Motor neuron (in vitro differentiated cells): Measurements from ENCODE around the gene PLPPR5. TPM values are rescaled to one million over a fixed set of nuclear protein-coding genes. Genes with fewer than 3 reads are reported as not detected.
"Not testable (repeated sequence)": the region's sequence is repeated elsewhere in the genome, so short reads cannot be mapped to it uniquely, and the experiment has no call there.

Experiments
- ATAC-seq, 8 experiments: fragments of 200-7000 bp; cut with Tn5 transposase; replicated peaks in 6 of 8; 2 replicates each; pipeline ENCODE4 v1.8.0; 2021; ENCODE audit warnings: mild to moderate bottlenecking in 8 of 8, moderate library complexity in 8 of 8
- H3K27ac ChIP-seq, 2 donors: fragments of 250-450 bp; sonication (Bioruptor Pico); 2 replicates each; pipeline ENCODE4 v1.9.0; 2021; ENCODE audit warnings: antibody characterized with exemption in 2 of 2, mild to moderate bottlenecking in 2 of 2, moderate library complexity in 1 of 2
- H3K4me1 ChIP-seq, 2 donors: fragments of 250-450 bp; sonication (Bioruptor Pico); replicated peaks in 1 of 2; 2 replicates each; pipeline ENCODE4 v1.6.1; 2021; ENCODE audit warnings: antibody characterized with exemption in 2 of 2, mild to moderate bottlenecking in 2 of 2, moderate library complexity in 1 of 2
- H3K4me3 ChIP-seq, 5 donors: fragments of 250-450 bp; sonication (Bioruptor Pico); 2 replicates each; pipeline ENCODE4 v1.9.0; 2021; ENCODE audit warnings: antibody characterized with exemption in 5 of 5, mild to moderate bottlenecking in 5 of 5, moderate library complexity in 4 of 5
- WGBS, 10 experiments: fragments of 450-650 bp; shearing (Covaris generic); methylation state at CpG; one replicate each; pipeline ENCODE4 v1.0.0; 2022; 5-methylcytosine and 5-hydroxymethylcytosine counted together
- in situ Hi-C, 9 experiments: fragments of 400-800 bp; cut with MboI; loops; one replicate each; pipeline ENCODE4 v1.15.0; 2021; ENCODE audit warnings: low sequenced_read_pairs in 9 of 9, low pct_unique_long_range_greater_than_20kb in 2 of 9; ENCODE audit not compliant: unreplicated experiment in 9 of 9
- total RNA-seq, 8 experiments: library from RNA; unstranded; fragments of 300-600 nt; gene quantifications; 2 replicates each; pipeline versions ENCODE4 v1.2.3 to v1.2.4, GENCODE V29; 2022

Gene PLPPR5
- total RNA-seq, 8 experiments from 2014 or later = 4.0 to 12.4 (median 5.5) TPM

DNA sequence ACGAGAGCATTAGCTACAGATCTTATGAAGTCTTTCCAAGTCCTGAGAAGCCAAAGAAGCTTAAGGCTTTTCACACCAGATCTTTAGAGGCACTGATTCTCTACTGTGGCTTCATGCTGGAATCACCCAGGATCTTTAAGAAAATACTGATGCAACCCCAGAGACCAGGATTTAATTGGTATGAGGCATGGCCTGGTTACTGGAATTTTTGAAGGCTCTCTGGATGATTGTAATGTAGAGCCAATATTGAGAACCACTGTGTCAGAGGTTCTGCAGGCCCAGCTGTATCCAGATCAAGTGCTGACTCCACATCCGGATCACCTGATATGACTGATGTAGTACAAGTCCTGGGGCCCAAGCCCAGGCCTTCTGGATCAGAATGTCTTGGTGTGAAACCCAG is 105.7 kb downstream of the PLPPR5 start:
- in situ Hi-C loops = no loop called here
- Histone ChIP-seq H3K4me1 (peaks cover 0 to 18% of the 10 kb centered on the region in 2 donors), H3K27ac (no peak overlapping the region), H3K4me3 (no peak overlapping the region)
- ATAC-seq = peak in 3 of 8 experiments; percentile 34 to 56 (median 54)
- 58 to 100% (median 93%) methylated on average over 1 to 2 of the region's 2 CpGs; no CpG with 5 or more reads in 2 of the 10 experiments for WGBS, 10 experiments

- ATAC-seq = no peak
- H3K4me3 ChIP-seq = no peak overlapping the region
- in situ Hi-C loops = no loop called here
- 25 to 97% (median 70%) methylated on average over 1 to 2 of the region's 2 CpGs; no CpG with 5 or more reads in 1 of the 10 experiments for WGBS, 10 experiments
- H3K4me1 ChIP-seq = peaks cover 0 to 13% of the 10 kb centered on the region in 2 donors
- no peak overlapping the region for H3K27ac ChIP-seq
These were observed 107.2 kb downstream of the PLPPR5 start for GRCh38 chr1:98897479-98897878.

DNA sequence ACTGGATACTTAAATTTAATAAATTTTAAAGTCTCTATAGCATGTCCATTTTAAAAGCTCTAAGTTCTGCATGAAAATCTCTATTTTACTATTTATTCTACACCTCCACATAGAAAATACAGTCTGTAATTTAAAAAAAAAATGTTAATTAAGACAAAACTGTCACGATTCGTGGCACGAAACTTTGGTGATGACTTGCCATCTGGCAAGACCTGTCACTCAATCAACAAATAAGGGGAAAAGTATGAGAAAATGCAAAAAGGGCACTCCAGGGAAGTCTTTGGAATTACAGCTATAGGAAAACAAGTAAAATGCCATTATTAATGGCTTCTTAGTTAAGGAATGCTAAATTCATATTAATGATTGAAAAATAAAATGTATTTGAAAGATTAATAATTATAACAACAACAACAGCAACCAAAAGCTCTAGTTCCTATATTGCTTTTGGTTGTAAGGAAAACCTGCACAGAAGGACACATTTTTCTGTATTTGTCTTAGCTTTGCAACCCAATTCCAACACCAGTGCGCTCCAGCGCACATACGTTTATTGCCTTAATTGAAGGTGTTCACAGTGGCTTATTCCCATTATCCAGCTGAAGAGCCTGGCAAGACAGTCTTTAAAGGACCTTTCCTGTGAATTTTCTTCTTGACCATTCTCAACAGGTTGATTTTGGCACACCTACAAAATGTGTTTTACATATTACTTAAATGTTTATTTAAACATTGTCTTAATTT is 107.8 kb downstream of the PLPPR5 start:
- Histone ChIP-seq H3K27ac (no peak overlapping the region), H3K4me3 (no peak overlapping the region), H3K4me1 (peaks cover 0 to 7% of the 10 kb centered on the region in 2 donors)
- in situ Hi-C loops = no loop called here
- 90 to 100% (median 98%) methylated on average over 3 to 6 of the region's 6 CpGs for WGBS, 10 experiments
- ATAC-seq = no peak

DNA sequence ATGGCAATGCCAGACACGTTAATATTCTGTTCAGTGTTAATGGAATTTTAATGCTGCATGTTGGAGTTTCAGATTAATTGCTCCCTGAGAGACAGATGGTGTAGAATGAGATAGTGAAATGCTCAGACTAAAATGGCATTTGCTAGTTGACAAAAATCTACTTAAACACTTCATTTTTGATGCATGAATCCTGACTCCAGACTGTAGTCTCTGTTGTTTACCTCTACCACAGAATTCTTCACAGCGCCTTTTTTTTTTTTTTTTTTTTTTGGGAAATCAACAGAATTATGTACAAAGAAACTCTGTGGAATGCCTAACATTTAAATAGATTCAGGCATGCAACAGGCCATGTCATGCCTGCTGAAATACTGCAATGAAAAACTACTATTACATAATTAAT is 111.3 kb downstream of the PLPPR5 start:
- in situ Hi-C loops = no loop called here
- WGBS, 10 experiments = 10 to 100% (median 79%) methylated on average over 1 to 2 of the region's 2 CpGs
- peaks cover 1 to 11% of the 10 kb centered on the region in 2 donors for H3K4me1 ChIP-seq
- peak in 2 of 8 experiments; percentile 32 to 40 for ATAC-seq
- H3K27ac ChIP-seq = no peak overlapping the region
- H3K4me3 ChIP-seq = no peak overlapping the region

GRCh38 chr1:98888869-98889268 is 115.8 kb downstream of the PLPPR5 start:
- Histone ChIP-seq H3K27ac (no peak overlapping the region), H3K4me1 (peaks cover 4 to 21% of the 10 kb centered on the region in 2 donors), H3K4me3 (no peak overlapping the region)
- in situ Hi-C loops = no loop called here
- peak in 7 of 8 experiments; percentile 29 to 92 (median 69) for ATAC-seq

- in situ Hi-C loops = no loop called here
- no peak overlapping the region for H3K4me3 ChIP-seq
- H3K4me1 ChIP-seq = peaks cover 4 to 21% of the 10 kb centered on the region in 2 donors
- H3K27ac ChIP-seq = no peak overlapping the region
- 0 to 100% (median 79%) methylated on average over 1 of the region's 1 CpG; no CpG with 5 or more reads in 2 of the 10 experiments for WGBS, 10 experiments
- peak in 3 of 8 experiments; percentile 24 to 84 (median 72) for ATAC-seq
These were observed 117.2 kb downstream of the PLPPR5 start for GRCh38 chr1:98887507-98887906.

- no peak overlapping the region for H3K4me3 ChIP-seq
- no peak overlapping the region for H3K27ac ChIP-seq
- in situ Hi-C loops = no loop called here
- no peak for ATAC-seq
- H3K4me1 ChIP-seq = peaks cover 4 to 21% of the 10 kb centered on the region in 2 donors
These were observed 119.8 kb downstream of the PLPPR5 start for GRCh38 chr1:98884864-98885263.

- in situ Hi-C loops = no loop called here
- 71 to 100% (median 97%) methylated on average over 1 to 4 of the region's 4 CpGs; no CpG with 5 or more reads in 2 of the 10 experiments for WGBS, 10 experiments
- H3K4me1 ChIP-seq = no peaks in the 10 kb centered on the region
- H3K4me3 ChIP-seq = no peak overlapping the region
- no peak for ATAC-seq
- H3K27ac ChIP-seq = no peak overlapping the region
These were observed 122.8 kb downstream of the PLPPR5 start for GRCh38 chr1:98881901-98882300.

DNA sequence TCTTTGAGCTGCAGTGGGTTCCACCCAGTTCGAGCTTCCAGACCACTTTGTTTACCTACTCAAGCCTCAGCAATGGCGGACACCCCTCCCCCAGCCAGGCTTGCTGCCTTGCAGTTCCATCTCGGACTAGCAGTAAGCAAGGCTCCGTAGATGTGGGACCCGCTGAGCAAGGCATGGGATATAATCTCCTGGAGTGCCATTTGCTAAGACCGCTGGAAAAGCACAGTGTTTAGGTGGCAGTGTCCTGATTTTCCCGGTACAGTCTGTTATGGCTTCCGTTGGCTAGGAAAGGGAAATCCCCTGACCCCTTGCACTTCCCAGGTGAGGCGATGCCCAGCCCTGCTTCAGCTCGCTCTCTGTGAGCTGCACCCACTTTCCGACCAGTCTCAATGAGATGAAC is 123.4 kb downstream of the PLPPR5 start:
- WGBS, 10 experiments = 53 to 100% (median 90%) methylated on average over 1 to 11 of the region's 11 CpGs; no CpG with 5 or more reads in 3 of the 10 experiments
- in situ Hi-C loops = not testable (repeated sequence)

DNA sequence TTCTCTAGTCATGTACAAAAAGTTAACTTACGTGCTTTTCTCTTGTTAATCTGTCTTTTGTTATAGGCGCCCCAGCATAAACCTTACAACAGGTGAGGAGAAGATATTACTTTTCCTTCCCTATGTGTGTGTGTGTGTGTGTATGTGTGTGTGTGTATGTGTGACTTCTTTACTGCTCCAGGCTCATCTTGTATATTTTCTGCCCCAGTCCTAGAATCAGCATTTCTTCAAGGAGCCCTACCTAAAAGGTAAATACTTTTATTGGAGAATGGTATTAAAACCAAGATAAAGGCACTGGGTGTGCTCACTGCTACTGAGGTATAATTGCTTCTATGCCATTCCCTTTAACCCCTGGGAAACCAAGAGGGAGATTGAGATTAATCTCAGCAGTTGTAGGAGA is 129.8 kb downstream of the PLPPR5 start:
- 45 to 100% (median 98%) methylated on average over 2 of the region's 2 CpGs; no CpG with 5 or more reads in 2 of the 10 experiments for WGBS, 10 experiments
- Histone ChIP-seq H3K4me1 (no peaks in the 10 kb centered on the region), H3K4me3 (no peak overlapping the region), H3K27ac (no peak overlapping the region)
- in situ Hi-C loops = no loop called here
- ATAC-seq = no peak

More for the DNA sequence above, 123.4 kb downstream of the PLPPR5 start:
- not testable (repeated sequence) for H3K4me1 ChIP-seq, H3K27ac ChIP-seq, H3K4me3 ChIP-seq, ATAC-seq

DNA sequence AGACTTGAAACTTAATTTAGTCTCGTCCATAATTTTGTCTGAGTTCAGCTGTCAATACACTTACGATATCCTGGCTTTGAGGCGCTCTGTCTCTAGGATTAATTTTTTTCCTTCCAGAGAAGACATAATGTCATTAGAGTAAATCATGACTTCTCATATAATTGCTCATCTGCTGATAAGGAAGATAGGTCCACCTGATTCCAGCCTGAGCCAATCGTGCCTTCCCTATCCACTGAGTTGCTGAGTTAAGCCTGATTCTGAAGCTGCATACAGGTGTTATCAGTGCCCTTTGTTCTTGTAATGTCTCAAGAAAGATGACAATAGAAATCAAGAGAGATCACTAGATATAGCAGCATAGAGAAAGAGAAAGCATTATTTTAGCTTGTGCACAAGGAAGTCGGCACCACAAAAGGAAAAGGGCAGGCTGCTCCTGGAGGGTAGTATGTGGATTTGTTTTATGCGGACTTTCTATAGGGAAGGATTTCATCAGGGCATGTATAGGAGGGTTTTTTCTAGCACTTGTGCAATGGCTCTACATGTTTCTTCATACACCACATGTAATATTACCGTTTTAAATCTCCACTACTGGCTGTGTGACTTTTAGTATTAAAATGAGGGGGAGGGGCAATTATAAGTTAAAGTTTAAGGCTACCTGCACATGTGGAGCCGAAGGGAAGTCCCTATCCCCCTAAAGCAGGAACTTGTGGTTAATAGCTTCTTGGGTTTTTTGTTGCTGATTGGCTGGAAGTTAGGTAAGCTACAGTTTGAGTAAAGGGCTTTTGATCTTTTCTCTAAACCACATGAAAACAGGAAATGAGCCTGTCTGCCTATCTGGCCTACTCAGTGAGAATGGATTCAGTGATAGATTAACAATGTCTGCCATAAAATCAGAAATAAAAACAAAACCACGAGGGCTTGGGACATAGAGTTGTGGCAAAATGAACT is 133.4 kb downstream of the PLPPR5 start:
- 50 to 98% (median 83%) methylated on average over 1 to 9 of the region's 9 CpGs for WGBS, 10 experiments
- Histone ChIP-seq H3K4me1 (no peaks in the 10 kb centered on the region), H3K27ac (no peak overlapping the region), H3K4me3 (no peak overlapping the region)
- in situ Hi-C loops = no loop called here
- no peak for ATAC-seq

- H3K4me1 ChIP-seq = no peaks in the 10 kb centered on the region
- H3K4me3 ChIP-seq = no peak overlapping the region
- 13 to 83% (median 63%) methylated on average over 1 of the region's 1 CpG; no CpG with 5 or more reads in 2 of the 10 experiments for WGBS, 10 experiments
- in situ Hi-C loops = no loop called here
- no peak overlapping the region for H3K27ac ChIP-seq
- ATAC-seq = no peak
These were observed 138.9 kb downstream of the PLPPR5 start for GRCh38 chr1:98865796-98866195.

- ATAC-seq = peak in 2 of 8 experiments; percentile 69 to 83
- WGBS, 10 experiments = 14 to 100% (median 86%) methylated on average over 1 of the region's 1 CpG; no CpG with 5 or more reads in 5 of the 10 experiments
- in situ Hi-C loops = no loop called here
- no peak overlapping the region for H3K4me3 ChIP-seq
- no peak overlapping the region for H3K27ac ChIP-seq
- no peaks in the 10 kb centered on the region for H3K4me1 ChIP-seq
These were observed 144.3 kb downstream of the PLPPR5 start for GRCh38 chr1:98860329-98860728.
